GM18508 (cell line): ENCODE results near the gene EEF2K.

ENCODE experiments used
- ATAC-seq: cut with Tn5 transposase; IDR thresholded peaks from one replicate; pipeline ENCODE4 v1.9.1; 2021; ENCODE audit warnings: moderate number of reproducible peaks; ENCODE audit not compliant: insufficient read depth, unreplicated experiment

EEF2K gene

DNA sequence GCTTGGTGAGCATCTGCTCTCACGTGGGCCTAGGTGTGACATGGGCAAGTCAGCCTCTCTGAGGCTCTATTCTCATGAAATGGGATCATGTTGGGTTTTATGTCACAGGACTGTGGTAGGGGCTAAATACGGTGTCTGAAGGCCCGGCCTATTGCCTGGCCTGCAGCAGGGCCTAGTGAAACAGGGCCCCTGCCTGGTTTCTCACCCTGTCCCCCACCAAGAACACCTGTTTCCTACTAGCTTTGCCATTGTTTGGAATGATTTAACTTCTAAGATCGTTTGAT lies 120.2 kb downstream of the EEF2K start:
- ATAC-seq = no peak

DNA sequence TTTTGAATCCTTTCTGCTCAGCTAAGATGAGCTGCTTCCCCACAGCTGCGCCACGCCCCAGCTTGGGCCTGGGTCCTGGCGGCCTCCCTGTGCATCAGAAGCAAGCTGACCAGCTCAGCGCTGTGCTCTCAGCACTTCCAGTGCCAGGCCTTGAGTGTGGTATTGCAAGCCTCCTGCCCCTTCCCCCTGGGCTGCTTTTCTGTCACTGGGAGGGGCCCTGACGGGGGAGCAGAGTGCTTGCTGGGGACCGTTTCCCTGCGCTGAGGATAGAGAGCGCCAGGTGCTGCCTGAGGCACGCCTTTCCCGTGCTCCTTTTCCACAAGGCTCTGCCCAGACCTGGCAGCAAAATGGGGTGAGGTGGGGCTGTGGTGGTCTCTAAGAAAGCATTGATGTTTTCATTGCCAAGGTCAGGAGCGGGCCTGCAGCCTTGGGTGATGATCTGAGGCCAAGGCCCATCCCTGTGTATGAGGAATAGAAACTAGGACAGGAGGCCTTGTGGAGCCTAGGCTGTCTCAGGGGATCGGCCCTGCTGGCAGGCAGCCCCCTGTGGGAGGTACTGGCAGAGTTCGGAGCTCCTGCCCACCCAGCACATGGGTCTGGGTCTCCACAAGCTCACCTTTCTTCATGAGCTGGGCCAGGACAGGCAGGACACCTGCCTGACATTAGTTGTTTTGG lies 120.8 kb downstream of the EEF2K start:
- no peak for ATAC-seq

DNA sequence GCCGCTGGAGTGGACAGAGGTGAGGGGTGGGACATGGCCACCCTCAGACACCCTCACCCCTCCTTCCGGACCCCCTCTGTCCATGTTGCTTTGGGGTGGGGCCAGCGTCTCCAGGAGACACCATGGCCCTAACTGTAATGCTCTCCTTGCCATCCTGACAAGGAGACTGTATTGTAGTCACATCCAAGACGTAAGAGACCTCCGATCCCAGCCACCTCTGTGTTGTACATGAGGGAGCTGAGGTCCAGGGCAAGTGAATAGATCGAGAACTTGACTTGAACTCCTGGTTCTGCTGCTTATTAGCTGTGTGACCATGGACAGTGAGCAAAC lies 121.3 kb downstream of the EEF2K start:
- no peak for ATAC-seq

DNA sequence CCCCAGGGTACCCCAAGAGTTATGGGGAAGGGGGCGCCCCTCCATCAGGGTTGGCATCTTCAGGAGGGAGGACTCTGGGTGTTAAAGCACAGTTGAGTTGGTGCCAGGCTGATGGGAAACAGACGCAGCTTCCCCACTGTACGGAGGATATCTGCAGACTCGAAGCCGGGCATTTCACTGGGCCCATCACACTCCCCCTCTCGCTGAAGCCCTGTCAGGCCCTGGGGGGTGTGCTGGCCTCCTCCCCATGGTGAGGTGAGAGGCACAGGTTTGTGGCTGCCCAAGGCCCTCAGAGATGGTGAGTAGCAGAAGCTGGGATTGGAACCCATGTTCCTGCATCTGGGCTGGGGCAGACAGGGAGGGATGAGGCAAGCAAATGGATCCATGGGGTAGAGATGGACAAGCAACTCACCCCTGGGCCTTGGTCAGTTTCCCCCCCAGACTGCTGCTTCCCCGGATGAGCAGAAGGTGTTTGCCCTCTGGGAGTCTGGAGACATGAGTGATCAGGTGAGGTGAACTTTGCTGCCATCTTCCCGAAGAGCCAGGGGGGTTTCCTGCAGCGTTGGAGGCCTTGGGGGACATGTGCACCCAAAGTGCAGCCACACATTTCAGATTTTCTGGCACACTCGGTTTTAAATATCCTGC lies 122.1 kb downstream of the EEF2K start:
- no peak for ATAC-seq

DNA sequence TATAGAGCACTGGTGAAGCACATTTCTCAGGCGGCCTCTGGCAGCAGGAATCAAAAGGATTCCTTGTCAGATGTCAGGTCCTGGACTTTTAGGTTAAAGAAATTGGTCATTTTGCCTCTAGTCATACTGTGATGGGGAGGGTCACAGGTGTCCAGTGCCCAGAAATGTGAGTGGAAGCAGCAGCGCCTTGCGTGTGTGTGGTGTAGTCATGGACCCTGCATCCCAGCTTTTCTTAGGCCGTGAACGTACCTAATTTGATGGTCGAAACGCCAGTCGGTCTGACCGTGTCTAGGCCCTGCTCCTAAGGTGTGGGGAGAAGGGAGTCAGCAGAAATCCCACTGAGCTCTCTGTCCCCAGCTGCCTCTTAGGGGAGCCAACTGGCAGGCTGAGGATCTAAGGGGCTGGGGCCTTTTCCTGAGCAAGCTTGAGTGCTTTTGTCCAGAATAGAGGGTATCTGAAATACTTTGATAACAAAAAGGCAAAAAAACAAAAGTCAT lies 123.2 kb downstream of the EEF2K start:
- ATAC-seq = no peak

DNA sequence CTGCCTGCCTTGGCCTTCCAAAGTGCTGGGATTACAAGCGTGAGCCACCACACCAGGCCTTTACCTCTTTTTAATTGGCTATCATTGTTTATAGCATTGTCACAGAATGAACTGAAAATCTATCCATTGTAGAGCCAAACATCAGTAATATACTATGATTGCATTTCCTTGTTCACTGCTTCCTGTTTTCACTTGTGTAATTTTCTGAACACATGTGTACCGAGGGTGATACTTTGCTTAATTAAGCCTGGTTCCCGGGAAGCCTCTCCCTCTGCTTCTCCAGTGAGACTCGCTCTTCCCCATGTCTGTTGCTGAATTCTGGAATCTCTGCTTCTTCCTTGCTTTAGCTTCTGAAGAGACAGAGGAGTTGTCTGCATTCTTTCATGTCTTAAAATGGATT lies 124.2 kb downstream of the EEF2K start:
- no peak for ATAC-seq

DNA sequence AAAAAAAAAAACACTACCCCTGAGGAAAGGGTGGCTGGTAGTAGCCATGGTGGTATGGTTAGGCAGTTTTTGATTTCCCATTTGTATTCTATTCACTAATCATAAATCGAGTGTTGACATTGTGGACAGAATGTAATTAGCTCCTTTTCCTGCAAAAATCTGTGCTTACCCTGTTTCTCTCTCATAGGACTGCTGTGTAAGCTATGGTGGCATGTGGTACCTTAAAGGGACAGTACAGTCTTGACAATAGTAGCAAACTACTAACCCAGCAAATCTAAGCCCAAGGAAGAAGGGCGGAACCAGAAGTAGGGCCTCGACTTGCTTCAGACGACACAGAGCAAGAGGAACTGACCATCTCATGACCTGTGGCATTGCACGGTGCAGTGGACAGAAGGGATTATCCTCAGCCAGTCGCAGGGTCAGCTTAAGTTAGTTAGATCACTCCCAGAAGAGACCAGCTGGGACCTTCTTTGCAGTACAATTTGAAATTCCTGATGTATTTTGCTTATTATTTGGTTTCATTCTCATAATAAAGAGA lies 127.4 kb downstream of the EEF2K start:
- no peak for ATAC-seq

DNA sequence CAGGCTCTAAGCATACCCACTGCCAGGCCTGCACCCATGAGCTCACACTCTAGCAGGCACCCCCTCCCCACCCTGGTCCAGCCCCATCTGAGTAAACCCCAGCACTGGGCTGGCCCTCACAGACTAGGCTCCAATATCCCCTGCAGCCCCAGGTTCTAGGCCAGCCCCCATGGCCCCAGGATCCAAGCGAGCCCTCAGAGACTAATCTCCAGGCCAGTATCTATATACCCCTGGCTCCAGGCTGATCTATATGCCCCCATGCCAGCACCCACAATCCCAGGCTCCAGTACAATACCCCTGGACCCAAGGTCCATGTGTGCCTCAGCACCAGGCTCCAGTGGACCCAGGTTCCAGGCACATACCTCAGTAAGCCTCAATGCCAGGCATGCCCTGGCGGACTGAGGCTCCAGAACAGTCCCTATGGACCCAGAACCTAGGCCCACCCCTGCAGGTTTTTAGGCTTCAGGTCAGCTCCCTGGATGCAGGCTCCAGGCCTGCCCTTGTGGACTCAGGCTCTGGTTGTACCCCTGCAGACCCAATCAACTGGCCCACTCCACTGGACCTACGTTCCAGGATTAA lies 129.7 kb downstream of the EEF2K start:
- ATAC-seq = no peak

DNA sequence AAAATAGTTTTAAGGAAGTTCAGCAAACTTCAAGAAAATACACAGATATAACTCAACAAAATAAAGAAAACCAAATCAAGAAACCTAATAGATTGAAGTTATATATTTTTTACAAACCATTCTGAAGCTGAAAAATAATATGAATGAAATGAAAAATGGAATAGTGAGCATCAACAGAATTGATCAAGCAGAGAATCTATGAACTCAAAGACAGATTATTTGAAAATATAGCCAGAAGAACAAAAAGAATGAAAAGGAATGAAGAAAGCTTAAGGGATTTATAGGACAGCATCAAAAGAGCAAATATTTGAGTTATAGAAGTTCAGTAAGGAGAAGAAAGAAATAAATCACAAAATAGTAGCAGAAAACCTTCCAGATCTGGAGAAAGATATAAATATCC lies 130.5 kb downstream of the EEF2K start:
- no peak for ATAC-seq

DNA sequence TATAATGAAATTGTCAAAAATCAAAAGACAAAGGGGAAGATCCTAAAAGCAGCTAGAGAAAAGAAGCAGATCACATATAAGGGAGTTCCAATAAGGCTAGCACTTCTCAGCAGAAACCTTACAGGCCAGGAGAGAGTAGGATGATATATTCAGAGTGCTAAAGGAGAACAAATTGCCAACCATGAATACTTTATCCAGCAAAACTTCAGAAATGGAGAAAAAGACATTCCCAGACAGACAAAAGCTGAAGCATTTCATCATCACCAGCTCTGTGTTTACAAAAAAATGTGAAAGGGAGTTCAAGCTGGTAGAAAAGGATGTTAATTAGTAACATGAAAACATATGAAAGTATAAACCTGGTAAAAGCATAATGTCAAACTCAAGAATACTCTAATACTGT lies 131.0 kb downstream of the EEF2K start:
- ATAC-seq = no peak

DNA sequence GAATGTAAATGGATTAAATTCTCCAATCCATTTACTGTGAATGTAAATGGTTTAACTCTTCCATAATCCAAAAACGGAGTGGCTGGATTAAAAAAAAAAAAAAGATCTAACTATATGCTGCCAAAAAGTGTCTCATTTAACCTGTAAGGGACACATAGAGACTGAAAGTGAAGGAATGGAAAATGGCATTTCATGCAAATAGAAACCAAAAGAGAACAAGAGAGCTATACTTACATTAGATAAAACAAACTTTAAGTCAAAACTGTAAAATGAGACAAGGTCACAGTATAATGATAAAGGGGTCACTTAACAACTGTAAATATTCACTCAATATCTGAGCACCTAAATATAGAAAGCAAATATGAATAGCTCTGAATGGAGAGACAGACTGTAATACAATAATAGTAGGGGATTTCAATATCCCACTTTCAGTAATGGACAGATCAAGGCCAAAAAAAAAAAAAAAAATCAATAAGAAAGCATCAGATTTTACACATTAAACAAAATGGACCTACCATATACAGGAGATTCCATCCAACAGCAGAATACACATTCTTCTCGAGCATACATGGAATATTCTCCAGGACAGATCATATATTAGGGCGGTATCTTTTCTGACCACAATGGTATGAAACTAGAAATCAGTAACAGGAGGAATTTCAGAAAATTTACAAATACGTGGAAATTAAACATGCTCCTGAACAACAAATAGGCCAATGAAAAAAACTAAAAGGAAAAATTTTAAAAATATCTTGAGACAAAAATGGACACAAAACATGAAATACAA lies 132.0 kb downstream of the EEF2K start:
- no peak for ATAC-seq
